ENCODE measurements around the gene ZFP36L2.
A peak's percentile ranks its signal among the peaks of the same experiment; 100 is the strongest.

Gene ZFP36L2

GRCh38 chr2:43241558-43241957 is 15.2 kb upstream of the ZFP36L2 start:
- no peak for DNase-seq

- DNase-seq = no peak
These were observed 14.4 kb upstream of the ZFP36L2 start for GRCh38 chr2:43240766-43241150.

GRCh38 chr2:43239981-43240765 is 13.8 kb upstream of the ZFP36L2 start:
- no peak for DNase-seq

- DNase-seq = no peak
These were observed 12.4 kb upstream of the ZFP36L2 start for GRCh38 chr2:43238813-43239212.

DNA sequence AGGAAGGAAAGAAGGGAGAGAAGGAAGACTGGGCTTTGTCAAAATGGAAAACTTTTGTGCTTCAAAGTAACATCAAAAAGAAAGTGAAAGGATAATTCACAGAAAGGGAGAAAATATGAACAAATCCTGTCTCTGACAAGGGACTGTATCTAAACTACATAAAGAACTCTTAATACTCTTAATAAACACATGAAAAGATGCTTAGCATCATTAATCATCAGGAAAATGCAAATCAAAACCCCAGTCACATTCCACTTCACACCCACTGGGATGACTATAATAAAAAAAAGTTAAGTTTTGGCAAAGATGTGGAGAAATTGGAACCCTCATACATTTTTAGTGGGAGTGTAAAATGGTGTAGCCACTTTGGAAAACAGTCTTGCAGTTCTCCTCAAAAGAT is 11.8 kb upstream of the ZFP36L2 start:
- no peak for DNase-seq

GRCh38 chr2:43233218-43234212 is 7.1 kb upstream of the ZFP36L2 start:
- DNase-seq = no peak

- no peak for DNase-seq
These were observed 4.8 kb upstream of the ZFP36L2 start for GRCh38 chr2:43230951-43231827.

DNA sequence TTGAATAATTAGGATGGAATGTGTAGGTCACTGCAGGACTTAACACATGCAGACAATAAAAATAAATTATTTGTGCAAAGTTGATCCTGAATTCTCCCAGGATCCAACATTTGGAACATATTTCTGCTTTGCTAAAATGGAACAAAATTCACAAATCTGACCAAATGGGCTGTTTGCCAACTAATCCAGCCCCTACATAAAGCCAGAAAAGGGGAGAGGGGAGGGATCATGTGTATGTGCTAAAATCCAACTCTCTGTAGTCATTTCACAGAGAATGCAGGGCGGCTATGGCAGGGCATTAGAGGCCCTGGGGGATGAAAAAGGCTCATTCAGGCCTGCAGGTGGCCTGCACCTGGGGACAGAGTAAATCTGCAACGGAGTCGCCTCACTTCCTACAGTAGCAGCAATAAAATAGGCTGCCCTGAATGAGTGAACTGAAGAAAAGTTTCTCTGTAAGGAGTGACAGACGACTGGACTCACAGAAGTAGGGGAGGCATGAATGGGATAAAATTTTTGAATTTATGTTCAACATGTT is 4.0 kb upstream of the ZFP36L2 start:
- DNase-seq = no peak

DNA sequence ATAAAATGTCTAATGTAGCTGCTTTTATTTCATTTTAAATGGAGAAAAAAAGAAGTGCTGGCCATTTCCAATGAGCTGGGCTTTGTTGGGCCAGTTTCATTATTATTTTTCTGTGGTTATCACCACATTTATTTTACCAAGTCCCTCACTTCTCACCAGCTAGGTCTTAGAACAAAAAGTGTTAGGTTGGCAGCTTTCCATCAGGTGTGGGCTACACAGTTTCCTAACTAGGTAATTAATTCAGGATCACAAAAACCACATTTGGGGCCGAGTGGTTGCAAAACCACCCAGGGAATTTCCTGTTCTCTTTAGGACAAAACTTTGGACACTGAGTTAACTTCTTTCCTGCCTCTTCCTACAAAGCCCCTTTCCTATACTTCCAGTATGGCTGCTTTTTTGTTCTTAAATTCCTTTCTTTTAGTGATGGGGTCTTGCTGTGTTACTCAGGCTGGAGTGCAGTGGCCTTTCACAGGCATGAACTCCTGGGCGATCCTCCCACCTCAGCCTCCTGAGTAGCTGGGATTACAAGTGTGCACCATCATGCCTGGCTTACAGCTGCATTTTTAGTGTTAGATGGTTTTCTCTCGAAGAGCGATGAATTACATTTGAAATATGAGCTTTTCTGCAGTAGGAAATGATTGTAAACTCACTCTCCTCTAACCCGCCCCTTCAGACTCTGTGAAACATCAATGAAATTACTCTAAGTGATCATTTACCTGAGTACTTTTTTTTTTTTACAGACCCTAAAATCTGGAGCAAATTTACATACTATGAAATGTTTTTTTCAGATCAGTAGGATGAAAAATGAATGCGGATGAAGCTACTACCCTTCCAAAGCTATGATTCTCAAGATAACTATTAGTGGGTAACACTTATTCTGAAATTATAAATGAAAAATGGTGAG is 2.6 kb upstream of the ZFP36L2 start:
- no peak for DNase-seq

GRCh38 chr2:43228321-43228751 is 1.9 kb upstream of the ZFP36L2 start:
- no peak for DNase-seq

DNA sequence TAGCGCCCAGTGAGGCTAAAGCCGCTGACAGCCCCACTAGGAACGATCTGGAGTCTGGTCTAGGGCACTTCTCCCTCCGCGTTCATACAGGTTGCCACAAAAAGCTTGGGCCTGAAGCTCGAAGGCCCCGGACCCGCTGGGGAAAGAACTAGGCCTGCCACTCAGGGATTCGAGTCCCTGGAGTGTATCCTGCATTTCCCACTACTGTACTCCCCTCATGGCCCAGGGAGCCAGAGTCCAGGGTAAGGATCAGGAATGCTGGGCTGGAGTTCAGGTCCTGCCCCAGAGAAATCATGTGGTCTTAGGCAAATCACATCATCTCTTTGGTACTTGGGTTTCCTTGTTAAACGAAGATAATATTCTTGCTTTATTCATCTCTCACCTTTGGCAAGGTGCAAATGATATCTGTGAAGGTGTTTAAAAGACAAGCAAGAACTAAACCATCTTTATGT is 1.4 kb upstream of the ZFP36L2 start:
- no peak for DNase-seq

- peak; percentile 50 for DNase-seq
These were observed 786 bp upstream of the ZFP36L2 start for GRCh38 chr2:43226955-43227829.

DNA sequence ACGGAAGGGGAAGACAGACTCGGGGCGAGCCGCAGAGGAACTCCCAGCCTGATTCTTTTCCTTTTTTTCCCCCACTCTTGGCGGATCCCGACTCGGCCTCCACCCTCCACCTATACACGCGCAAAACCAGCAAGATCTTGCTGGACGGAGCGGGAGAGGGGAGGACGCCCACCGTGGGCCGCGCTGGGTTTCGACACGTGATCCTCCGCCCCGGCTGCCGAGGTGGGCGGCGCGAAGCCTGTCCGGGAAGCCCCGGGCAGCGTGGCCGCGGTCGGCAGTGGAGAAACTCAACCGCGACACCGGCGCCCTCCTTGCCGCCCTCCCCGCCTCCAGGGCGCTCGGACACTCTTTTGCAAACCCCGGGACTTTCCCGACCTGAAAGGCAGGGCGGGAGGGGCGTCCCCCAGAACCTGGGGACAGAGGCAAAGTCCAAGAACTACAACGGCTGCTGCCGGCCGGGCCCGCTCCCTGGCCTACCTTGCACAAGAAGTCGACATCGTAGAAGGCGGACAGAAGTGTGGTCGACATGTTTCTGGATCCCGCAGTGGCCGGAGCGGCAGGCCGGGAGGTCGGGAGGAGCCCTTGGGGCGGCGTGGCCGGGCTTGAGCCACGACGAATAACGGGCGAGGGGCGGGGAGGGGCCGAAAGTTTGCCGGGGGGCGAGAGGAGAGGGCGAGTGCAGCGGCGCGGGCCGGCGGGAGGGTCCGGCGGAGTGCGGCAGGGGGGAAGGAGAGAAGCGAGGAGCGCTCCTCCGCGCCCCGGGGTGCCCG is 433 bp downstream of the ZFP36L2 start:
- DNase-seq = peak; percentile 43

- peak; percentile 43 for DNase-seq
These were observed 1.2 kb downstream of the ZFP36L2 start for GRCh38 chr2:43225093-43225787.

DNA sequence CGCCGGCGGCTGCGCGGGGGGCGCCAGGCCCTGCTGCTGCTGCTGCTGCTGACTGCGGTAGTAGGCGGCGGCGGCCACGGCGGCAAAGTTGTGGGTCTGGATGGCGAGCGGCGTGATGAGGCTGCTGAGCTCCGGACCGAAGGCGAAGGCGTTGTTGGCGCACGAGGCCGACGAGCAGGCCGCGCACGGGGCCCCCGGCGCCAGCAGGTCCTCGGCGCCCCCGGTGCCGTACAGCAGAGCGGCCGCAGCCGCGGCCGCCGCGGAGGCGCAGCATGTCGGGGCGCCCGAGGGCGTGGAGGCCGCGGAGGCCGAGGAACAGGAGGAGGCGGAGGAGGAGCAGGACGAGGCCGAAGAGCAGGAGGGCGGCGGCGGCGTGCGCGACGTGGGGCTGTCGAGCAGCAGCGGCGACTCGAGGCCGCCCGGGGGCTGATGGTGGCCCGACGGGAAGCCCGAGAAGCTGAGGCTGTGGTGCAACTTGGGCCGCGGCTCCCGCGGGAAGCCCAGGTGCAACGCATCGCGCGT is 1.8 kb downstream of the ZFP36L2 start:
- no peak for DNase-seq

GRCh38 chr2:43224131-43224570 is 2.3 kb downstream of the ZFP36L2 start:
- peak; percentile 23 for DNase-seq

- DNase-seq = no peak
These were observed 2.8 kb downstream of the ZFP36L2 start for GRCh38 chr2:43223521-43224001.

Measured in DMS79 treated with DMSO at 0.1 percent for 48 hours (cell line).